SJSA1 (cell line): ENCODE results near the gene AS3MT. TPM values are rescaled to one million over a fixed set of nuclear protein-coding genes. Genes with fewer than 3 reads are reported as not detected.
"Not testable (repeated sequence)": the region's sequence is repeated elsewhere in the genome, so short reads cannot be mapped to it uniquely, and the experiment has no call there.

Source experiments
- DNase-seq, 2 experiments: peaks; one replicate each; pipeline ENCODE4 v3.0.0-alpha.2; 2015 to 2020; ENCODE audit warnings: low spot score in 2 of 2, low read depth in 1 of 2
- H3K27ac ChIP-seq: fragments of 250-450 bp; sonication (Bioruptor Pico); 2 replicates; pipeline ENCODE4 v1.5.1; 2020; ENCODE audit warnings: mild to moderate bottlenecking, moderate library complexity
- H3K27me3 ChIP-seq: fragments of 250-450 bp; sonication (Bioruptor Pico); replicated peaks from 2 replicates; pipeline ENCODE4 v1.5.1; 2020; ENCODE audit warnings: mild to moderate bottlenecking, moderate library complexity
- H3K36me3 ChIP-seq: fragments of 250-450 bp; sonication (Bioruptor Pico); 2 replicates; pipeline ENCODE4 v1.5.1; 2020; ENCODE audit warnings: mild to moderate bottlenecking
- H3K4me1 ChIP-seq: fragments of 250-450 bp; sonication (Bioruptor Pico); replicated peaks from 2 replicates; pipeline ENCODE4 v1.6.1; 2021; ENCODE audit warnings: mild to moderate bottlenecking
- H3K4me3 ChIP-seq: fragments of 250-450 bp; sonication (Bioruptor Pico); 2 replicates; pipeline ENCODE4 v1.5.1; 2020; ENCODE audit warnings: mild to moderate bottlenecking
- H3K9me3 ChIP-seq: fragments of 250-450 bp; sonication (Bioruptor Pico); replicated peaks from 2 replicates; pipeline ENCODE4 v1.5.1; 2020; ENCODE audit warnings: mild to moderate bottlenecking
- total RNA-seq: library from RNA; depleted of rRNA; stranded (reverse); fragments of >200 nt; shearing (Covaris generic); gene quantifications from 2 replicates; pipeline ENCODE4 v1.2.3, GENCODE V29; 2014

Gene AS3MT
- total RNA-seq, 1 experiment from 2014 or later = 0.45 TPM

DNA sequence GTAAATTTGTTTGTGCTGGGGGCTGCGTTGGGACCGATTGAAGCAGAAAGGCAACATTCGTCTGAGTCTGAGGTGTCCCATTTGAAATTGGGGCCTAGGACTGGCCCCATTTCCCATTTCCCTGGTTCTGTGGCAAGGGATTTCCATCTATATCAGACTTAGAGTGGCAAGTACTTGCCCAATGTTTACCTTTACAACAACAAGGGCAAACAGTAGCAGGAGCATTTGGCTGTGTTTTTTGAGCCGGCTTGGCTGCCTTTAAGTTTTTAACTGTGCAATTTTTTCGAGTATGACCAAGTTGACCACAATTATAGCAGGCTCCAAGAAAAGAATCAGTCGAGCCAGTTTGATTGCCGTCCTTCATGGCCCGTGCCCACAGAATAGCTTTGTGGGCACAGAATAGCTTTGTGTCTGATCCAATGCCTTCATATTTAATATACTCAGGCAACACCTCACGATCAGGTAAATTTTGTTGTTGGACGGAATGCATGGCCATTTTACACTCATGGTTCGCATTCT, 27.4 kb upstream of the AS3MT start:
- no peak overlapping the region for H3K27ac ChIP-seq
- H3K36me3 ChIP-seq = no peaks in the 10 kb centered on the region
- H3K4me3 ChIP-seq = no peak overlapping the region
- no peaks in the 10 kb centered on the region for H3K4me1 ChIP-seq
- H3K27me3 ChIP-seq = no peaks in the 10 kb centered on the region
- H3K9me3 ChIP-seq = 0 out of 2 replicates have a peak, but pooled peaks cover 3% of the 10 kb centered on the region
- DNase-seq = no peak

DNA sequence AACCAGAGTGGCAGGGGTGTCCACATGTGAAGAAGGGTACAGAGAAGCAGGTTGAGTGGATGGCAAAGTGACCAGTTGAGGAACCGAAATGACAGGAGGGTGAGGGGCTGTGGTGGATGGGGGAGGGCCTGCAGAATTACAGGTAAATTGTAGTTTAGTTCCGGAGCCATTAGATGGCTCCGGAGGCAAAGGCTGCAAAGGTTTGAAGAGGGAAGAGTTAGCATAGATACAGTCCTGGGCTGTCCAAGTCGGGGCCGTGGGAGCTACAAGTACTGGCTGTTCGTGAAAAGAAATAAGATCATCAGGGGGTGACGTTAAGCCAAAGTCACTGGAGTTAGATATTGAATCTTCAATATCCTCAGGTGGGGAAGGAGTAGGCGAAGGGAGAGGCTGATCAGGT, 26.1 kb upstream of the AS3MT start:
- H3K27ac ChIP-seq, H3K36me3 ChIP-seq, H3K4me3 ChIP-seq, H3K9me3 ChIP-seq, H3K27me3 ChIP-seq, DNase-seq, H3K4me1 ChIP-seq: not testable (repeated sequence)

DNA sequence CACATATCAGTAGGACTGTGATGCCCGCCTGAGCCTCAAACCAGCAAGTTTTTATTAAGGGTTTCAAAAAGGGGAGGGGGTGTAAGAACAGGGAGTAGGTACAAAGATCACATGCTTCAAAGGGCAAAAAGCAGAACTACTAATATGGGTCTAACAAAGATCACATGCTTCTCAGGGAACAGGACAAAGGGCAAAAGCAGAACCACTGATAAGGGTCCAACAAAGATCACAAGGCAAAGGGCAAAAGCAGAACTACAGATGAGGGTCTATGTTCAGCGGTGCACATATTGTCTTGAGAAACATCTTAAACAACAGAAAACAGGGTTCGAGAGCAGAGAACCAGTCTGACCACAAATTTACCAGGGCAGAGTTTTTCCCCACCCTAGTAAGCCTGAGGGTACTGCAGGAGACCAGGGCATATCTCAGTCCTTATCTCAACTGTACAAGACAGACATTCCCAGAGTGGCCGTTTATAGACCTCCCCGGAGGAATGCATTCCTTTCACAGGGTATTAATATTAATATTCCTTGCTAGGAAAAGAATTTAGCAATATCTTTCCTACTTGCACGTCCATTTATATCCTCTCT, 25.0 kb upstream of the AS3MT start:
- not testable (repeated sequence) for H3K4me1 ChIP-seq, H3K36me3 ChIP-seq, DNase-seq, H3K4me3 ChIP-seq, H3K27ac ChIP-seq, H3K9me3 ChIP-seq, H3K27me3 ChIP-seq

DNA sequence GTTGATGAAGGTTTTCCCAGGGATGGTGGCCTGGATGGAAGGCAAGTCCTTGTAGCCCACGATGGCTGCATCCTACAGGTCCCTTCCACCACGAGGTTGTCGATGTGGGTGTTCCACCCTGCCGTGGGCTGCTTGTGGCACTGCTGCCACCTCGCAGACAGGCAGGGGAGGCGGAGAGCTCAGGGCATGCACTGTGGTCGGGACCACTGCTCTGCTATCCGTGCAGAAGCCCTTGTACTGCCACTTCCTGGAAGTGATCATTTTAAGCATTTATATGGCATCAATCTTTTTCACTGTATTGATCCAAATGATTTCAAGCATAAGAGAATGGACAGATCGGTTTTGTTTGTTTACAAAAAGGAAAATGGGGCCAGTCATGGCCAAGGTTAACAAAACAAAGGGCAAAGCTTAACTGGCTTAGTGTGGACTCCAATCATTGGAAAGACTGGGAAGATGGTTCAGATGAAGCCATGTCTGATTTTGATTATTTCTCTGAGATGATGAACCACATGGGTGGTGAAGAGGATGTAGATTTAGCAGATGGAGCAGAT, 23.8 kb upstream of the AS3MT start:
- Histone ChIP-seq H3K27ac (no peak overlapping the region), H3K4me3 (no peak overlapping the region), H3K36me3 (no peaks in the 10 kb centered on the region), H3K4me1 (no peaks in the 10 kb centered on the region), H3K9me3 (0 out of 2 replicates have a peak, but pooled peaks cover 3% of the 10 kb centered on the region), H3K27me3 (no peaks in the 10 kb centered on the region)
- DNase-seq = no peak

- 0 out of 2 replicates have a peak, but pooled peaks cover 2% of the 10 kb centered on the region for H3K9me3 ChIP-seq
These were observed 19.2 kb upstream of the AS3MT start for GRCh38 chr10:102850025-102850518.

DNA sequence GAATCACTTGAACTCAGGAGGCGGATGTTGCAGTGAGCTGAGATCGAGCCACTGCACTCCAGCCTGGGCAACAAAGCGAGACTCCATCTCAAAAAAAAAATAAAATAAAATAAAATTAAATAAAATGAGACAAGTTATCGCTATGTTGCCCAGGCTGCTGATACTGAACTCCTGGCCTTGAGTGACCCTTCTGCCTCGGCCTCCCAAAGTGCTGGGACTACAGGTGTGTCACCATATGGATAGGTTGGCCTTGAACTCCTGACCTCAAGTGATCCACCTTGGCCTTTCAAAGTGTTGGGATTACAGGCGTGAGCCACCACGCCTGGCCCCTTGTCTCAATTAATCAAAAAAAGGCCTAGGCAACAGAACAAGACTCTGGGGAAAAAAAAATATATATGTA, 16.0 kb upstream of the AS3MT start:
- not testable (repeated sequence) for H3K36me3 ChIP-seq, H3K4me3 ChIP-seq, H3K9me3 ChIP-seq, H3K27me3 ChIP-seq, H3K27ac ChIP-seq, DNase-seq, H3K4me1 ChIP-seq

More at GRCh38 chr10:102850025-102850518, 19.2 kb upstream of the AS3MT start:
- Histone ChIP-seq H3K36me3 (no peaks in the 10 kb centered on the region), H3K27ac (no peak overlapping the region), H3K4me3 (no peak overlapping the region), H3K27me3 (no peaks in the 10 kb centered on the region), H3K4me1 (peaks cover 1% of the 10 kb centered on the region)
- no peak for DNase-seq

- H3K4me1 ChIP-seq, H3K36me3 ChIP-seq, H3K27me3 ChIP-seq, H3K9me3 ChIP-seq, H3K4me3 ChIP-seq: not testable (repeated sequence)
- peak overlapping the region; percentile 53 for H3K27ac ChIP-seq
- DNase-seq = peak; percentile 94 to 95
These were observed 13.4 kb upstream of the AS3MT start for GRCh38 chr10:102855731-102856436.

- Histone ChIP-seq H3K27ac (no peak overlapping the region), H3K9me3 (no peaks in the 10 kb centered on the region)
These were observed 12.4 kb upstream of the AS3MT start for GRCh38 chr10:102856758-102857424.

DNA sequence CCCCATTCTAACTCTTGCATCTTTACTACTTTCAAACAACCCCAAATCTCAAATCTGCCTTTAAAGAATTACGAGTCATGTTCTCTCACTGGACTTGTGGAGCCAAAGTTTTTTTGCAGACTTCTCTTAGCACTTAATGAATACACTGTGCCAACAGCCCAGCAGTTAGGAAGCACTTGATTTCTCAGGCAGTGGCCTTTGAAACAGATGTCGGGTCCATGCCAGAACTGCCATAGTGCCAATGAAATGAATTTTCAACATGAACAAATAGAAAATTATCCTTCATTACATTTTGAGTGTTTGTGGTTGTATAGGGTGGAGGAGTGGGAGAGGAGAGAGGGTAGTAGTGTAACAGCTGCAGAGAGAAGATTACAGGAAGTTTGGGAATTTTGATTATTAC, 9.4 kb upstream of the AS3MT start:
- no peak for DNase-seq
- Histone ChIP-seq H3K36me3 (peaks cover 19% of the 10 kb centered on the region), H3K27ac (no peak overlapping the region), H3K9me3 (no peaks in the 10 kb centered on the region), H3K4me3 (no peak overlapping the region), H3K4me1 (peaks cover 10% of the 10 kb centered on the region), H3K27me3 (no peaks in the 10 kb centered on the region)

More at GRCh38 chr10:102856758-102857424, 12.4 kb upstream of the AS3MT start:
- H3K4me1 ChIP-seq = peaks cover 10% of the 10 kb centered on the region
- H3K36me3 ChIP-seq = peaks cover 2% of the 10 kb centered on the region; the same call in 1 of the 2 replicates
- no peak overlapping the region for H3K4me3 ChIP-seq
- H3K27me3 ChIP-seq = no peaks in the 10 kb centered on the region
- no peak for DNase-seq

DNA sequence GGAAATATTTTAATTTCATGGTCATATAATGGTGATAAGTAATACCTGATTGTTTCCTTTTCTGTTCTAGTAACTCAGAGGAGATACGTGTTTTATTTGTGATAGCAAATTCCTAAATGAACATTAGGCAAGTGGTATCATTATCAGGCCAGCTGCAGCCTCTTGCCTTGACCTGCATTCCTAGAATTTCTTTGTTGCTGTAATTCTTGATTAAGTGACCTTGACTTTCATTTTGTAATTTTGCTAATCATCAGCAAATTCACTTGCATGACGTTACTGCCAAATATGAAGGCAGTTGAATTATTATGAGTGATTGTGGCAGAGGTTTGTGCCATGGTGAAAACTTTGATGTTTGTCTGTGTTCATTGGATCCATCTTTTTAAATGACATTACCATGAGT, 5.6 kb upstream of the AS3MT start:
- Histone ChIP-seq H3K27me3 (no peaks in the 10 kb centered on the region), H3K27ac (no peak overlapping the region), H3K36me3 (peaks cover 23% of the 10 kb centered on the region), H3K9me3 (no peaks in the 10 kb centered on the region), H3K4me3 (no peak overlapping the region), H3K4me1 (no peaks in the 10 kb centered on the region)
- DNase-seq = no peak

DNA sequence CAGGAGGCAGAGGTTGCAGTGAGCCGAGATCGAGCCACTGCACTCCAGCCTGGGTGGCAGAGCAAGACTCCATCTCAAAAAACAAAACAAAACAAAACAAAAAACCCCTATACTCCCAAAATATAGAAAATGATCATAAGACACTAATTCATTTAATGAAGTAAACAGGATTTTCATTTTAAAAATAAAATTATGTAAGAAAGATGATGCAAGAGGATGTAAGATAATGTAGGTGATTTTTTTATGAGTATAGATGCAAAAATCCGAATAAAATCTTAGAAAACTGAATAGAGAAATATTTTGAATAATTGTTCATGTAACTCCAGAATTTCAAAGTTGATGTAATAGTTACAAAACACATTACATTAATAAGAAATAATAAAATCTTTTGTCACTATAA, 3.6 kb upstream of the AS3MT start:
- H3K27ac ChIP-seq = no peak overlapping the region
- 0 out of 2 replicates have a peak, but pooled peaks cover 6% of the 10 kb centered on the region for H3K4me1 ChIP-seq
- H3K4me3 ChIP-seq = no peak overlapping the region
- DNase-seq = no peak
- no peaks in the 10 kb centered on the region; the same call in none of the 2 replicates for H3K27me3 ChIP-seq
- no peaks in the 10 kb centered on the region for H3K9me3 ChIP-seq
- peaks cover 23% of the 10 kb centered on the region for H3K36me3 ChIP-seq

GRCh38 chr10:102868911-102869257, 386 bp upstream of the AS3MT start:
- Histone ChIP-seq H3K27ac (no peak overlapping the region), H3K4me1 (0 out of 2 replicates have a peak, but pooled peaks cover 6% of the 10 kb centered on the region), H3K36me3 (peaks cover 3% of the 10 kb centered on the region; the same call in 1 of the 2 replicates), H3K4me3 (peak overlapping the region; percentile 11; the same call in 1 of the 2 replicates), H3K9me3 (no peaks in the 10 kb centered on the region), H3K27me3 (no peaks in the 10 kb centered on the region; the same call in none of the 2 replicates)
- peak in 1 of 2 experiments; percentile 3 for DNase-seq

- 0 out of 2 replicates have a peak, but pooled peaks cover 3% of the 10 kb centered on the region for H3K36me3 ChIP-seq
- no peaks in the 10 kb centered on the region; the same call in none of the 2 replicates for H3K27me3 ChIP-seq
- H3K4me3 ChIP-seq = no peak overlapping the region
- 0 out of 2 replicates have a peak, but pooled peaks cover 6% of the 10 kb centered on the region for H3K4me1 ChIP-seq
- no peaks in the 10 kb centered on the region for H3K9me3 ChIP-seq
- H3K27ac ChIP-seq = no peak overlapping the region
- no peak for DNase-seq
These were observed 951 bp downstream of the AS3MT start for GRCh38 chr10:102870221-102870620.
